Activated effector memory CD4-positive, alpha-beta T cell treated with Interleukin-2 at 50 U/mL for 16 hours (primary cell): Measurements from ENCODE around the gene PCED1B.
"Not testable (repeated sequence)": the region's sequence is repeated elsewhere in the genome, so short reads cannot be mapped to it uniquely, and the experiment has no call there.

ENCODE experiments used
- DNase-seq: peaks from one replicate; pipeline ENCODE4 v3.0.0-alpha.2; 2020

Gene PCED1B

GRCh38 chr12:47178014-47178413 is 98.6 kb downstream of the PCED1B start:
- DNase-seq: no peak

GRCh38 chr12:47182164-47182938 is 102.9 kb downstream of the PCED1B start:
- not testable (repeated sequence) for DNase-seq

- no peak for DNase-seq
Observed at GRCh38 chr12:47184229-47184628, 104.8 kb downstream of the PCED1B start.

- no peak for DNase-seq
Observed at GRCh38 chr12:47184813-47185212, 105.4 kb downstream of the PCED1B start.

- no peak for DNase-seq
Observed at GRCh38 chr12:47186246-47186645, 106.8 kb downstream of the PCED1B start.

GRCh38 chr12:47188576-47189441 is 109.4 kb downstream of the PCED1B start:
- no peak for DNase-seq

- no peak for DNase-seq
Observed at GRCh38 chr12:47189728-47190127, 110.3 kb downstream of the PCED1B start.

- no peak for DNase-seq
Observed at GRCh38 chr12:47190271-47190750, 110.9 kb downstream of the PCED1B start.

GRCh38 chr12:47190905-47191304 is 111.5 kb downstream of the PCED1B start:
- DNase-seq: no peak

GRCh38 chr12:47192051-47192450 is 112.6 kb downstream of the PCED1B start:
- no peak for DNase-seq

- DNase-seq: no peak
Observed at GRCh38 chr12:47193066-47193465, 113.6 kb downstream of the PCED1B start.

- no peak for DNase-seq
Observed at GRCh38 chr12:47194501-47194900, 115.1 kb downstream of the PCED1B start.

- no peak for DNase-seq
Observed at GRCh38 chr12:47200446-47200845, 121.0 kb downstream of the PCED1B start.

- not testable (repeated sequence) for DNase-seq
Observed at GRCh38 chr12:47201190-47201589, 121.8 kb downstream of the PCED1B start.

- no peak for DNase-seq
Observed at GRCh38 chr12:47202176-47202575, 122.8 kb downstream of the PCED1B start.

GRCh38 chr12:47205532-47206449 is 126.4 kb downstream of the PCED1B start:
- DNase-seq: no peak

- no peak for DNase-seq
Observed at GRCh38 chr12:47206450-47207339, 127.3 kb downstream of the PCED1B start.

GRCh38 chr12:47207340-47207717 is 127.9 kb downstream of the PCED1B start:
- DNase-seq: no peak

GRCh38 chr12:47207829-47208248 is 128.4 kb downstream of the PCED1B start:
- DNase-seq: no peak

- no peak for DNase-seq
Observed at GRCh38 chr12:47209014-47209413, 129.6 kb downstream of the PCED1B start.

- DNase-seq: no peak
Observed at GRCh38 chr12:47210776-47211175, 131.4 kb downstream of the PCED1B start.

- DNase-seq: no peak
Observed at GRCh38 chr12:47212701-47213039, 133.2 kb downstream of the PCED1B start.
